SK-N-SH treated with all-trans-retinoic acid at 6 μM for 48 hours (cell line): ENCODE results near the gene KRT40.

ENCODE experiments used
- CSRNP3 ChIP-seq: fragments of 250-450 bp; sonication (Bioruptor Pico); IDR thresholded peaks from 2 replicates; pipeline ENCODE4 v1.5.1; 2021; ENCODE audit warnings: mild to moderate bottlenecking, moderate library complexity
- OSR1 ChIP-seq: fragments of 250-450 bp; sonication (Bioruptor Pico); IDR thresholded peaks from 2 replicates; pipeline ENCODE4 v1.8.0; 2022; ENCODE audit warnings: moderate library complexity, mild to moderate bottlenecking, inconsistent platforms
- TOX ChIP-seq: fragments of 250-450 bp; sonication (Bioruptor Pico); IDR thresholded peaks from 2 replicates; pipeline ENCODE4 v1.8.0; 2021; ENCODE audit warnings: mild to moderate bottlenecking, moderate library complexity, borderline replicate concordance
- ZNF565 ChIP-seq: fragments of 450-650 bp; formaldehyde crosslinking; conservative IDR thresholded peaks from 2 replicates; pipeline ENCODE4 v1.5.0; 2020; ENCODE audit warnings: low read depth, mild to moderate bottlenecking, moderate library complexity

- TF ChIP-seq CSRNP3 (CRISPR knock-in tag) (no peak), ZNF565 (CRISPR knock-in tag) (no peak), TOX (CRISPR knock-in tag) (no peak), OSR1 (CRISPR knock-in tag) (no peak)
Measured at GRCh38 chr17:40944531-40944930, 39.6 kb downstream of the KRT40 start.
